Pancreas (tissue), 10 donors: Measurements from ENCODE around the gene RIMS1. TPM values are rescaled to one million over a fixed set of nuclear protein-coding genes. Genes with fewer than 3 reads are reported as not detected.

ENCODE experiments used
- ATAC-seq, 4 donors: fragments of 200-7000 bp; cut with Tn5 transposase; one replicate each; pipeline versions ENCODE4 v1.8.0 to v1.9.1; 2020; ENCODE audit warnings: mild to moderate bottlenecking in 4 of 4, moderate library complexity in 4 of 4
- DNase-seq, 6 donors: peaks; one replicate each; pipeline ENCODE4 v3.0.0-alpha.2; 2020
- FAIRE-seq: peaks from 2 replicates; lab custom pipeline; 2012; peaks lifted over from hg19 to GRCh38; lab: Jason Lieb, UNC
- H3K27ac ChIP-seq, 4 donors: fragments of 200-600 bp; sonication (generic); 1 replicate in 3 of 4; 2 replicates in 1 of 4; pipeline versions ENCODE4 v1.5.0 to v1.8.0; 2020
- H3K27me3 ChIP-seq, 4 donors: fragments of 200-600 bp; one replicate each; pipeline ENCODE4 v1.8.0; 2021
- H3K36me3 ChIP-seq, 3 donors: fragments of 200-600 bp; sonication (generic) in 1 of 3; one replicate each; pipeline versions ENCODE4 v1.5.0 to v1.8.0; 2020 to 2021
- H3K4me1 ChIP-seq, 3 donors: fragments of 200-600 bp; one replicate each; pipeline ENCODE4 v1.8.0; 2021
- H3K4me3 ChIP-seq, 4 donors: fragments of 200-600 bp; sonication (generic) in 2 of 4; one replicate each; pipeline versions ENCODE4 v1.5.0 to v1.8.0; 2020 to 2021
- H3K9me3 ChIP-seq, 4 donors: fragments of 200-600 bp; one replicate each; pipeline ENCODE4 v1.8.0; 2021
- CTCF ChIP-seq, 4 donors: fragments of 200-600 bp; sonication (generic) in 3 of 4; IDR thresholded peaks; one replicate each; pipeline versions ENCODE4 v1.5.0 to v1.8.0; 2021; ENCODE audit warnings: antibody characterized with exemption in 4 of 4
- WGBS, 2 donors: extraction: QIAGEN DNeasy Blood & Tissue Kit; methylation state at CpG; one replicate each; pipeline ENCODE4 v1.1.7; 2013; 5-methylcytosine and 5-hydroxymethylcytosine counted together
- intact Hi-C, 3 donors: fragments of 100-400 bp; cut with DNase I; formaldehyde crosslinking; loops; one replicate each; pipeline versions ENCODE4 v1.11.1 to v1.14.2; 2022
- polyA plus RNA-seq, 2 donors: library from polyadenylated mRNA; stranded (reverse); fragments of 200-250 nt; gene quantifications; one replicate each; pipeline ENCODE4 v1.2.3, GENCODE V29; 2013
- total RNA-seq, 6 donors: library from RNA; stranded (reverse); fragmentation: NEBNext Ultra II Directional in 4 of 6; extraction: Animal tissue kit (Norgen Biotek cat#: 25700) in 4 of 6; gene quantifications; one replicate each; pipeline versions ENCODE4 v1.2.1 to v1.2.4, GENCODE V29; 2021 to 2023
- donor health status: healthy with polysubstance abuse.
- donor health status: DM: no; HTN: no; CAD: no; lungs with moderate emphysema.
- donor health status: DM: no; HTN: no; CAD: no.
- donor health status: control.
- donor health status: control.
- donor health status: Bipolar disorder and iron deficiency.
- donor health status: DM: yes; HTN: yes; CAD: no.
- donor health status: DM: no; HTN: no; CAD: no.
- donor health status: DM: no; HTN: no; CAD: no.
- donor health status: DM: yes; HTN: yes; CAD: no.

Gene RIMS1
- total and polyA plus RNA-seq, 8 donors, result 0.12 to 5.7 (median 3.7) TPM

- intact Hi-C loops, result no loop called here
- Histone ChIP-seq H3K4me1 (peaks cover 0 to 4% (median 0%) of the 10 kb centered on the region in 3 donors), H3K9me3 (no peaks in the 10 kb centered on the region), H3K4me3 (no peak overlapping the region), H3K27ac (no peak overlapping the region), H3K27me3 (no peaks in the 10 kb centered on the region), H3K36me3 (no peaks in the 10 kb centered on the region)
- TF ChIP-seq CTCF (IDR thresholded peaks at IDR 0.05), result no peak
- no peak for ATAC-seq
- no peak for DNase-seq
- FAIRE-seq, result no peak
Measured at GRCh38 chr6:72205500-72205899, 319.1 kb downstream of the RIMS1 start.

- Histone ChIP-seq H3K36me3 (no peaks in the 10 kb centered on the region), H3K27ac (no peak overlapping the region), H3K4me1 (peaks cover 0 to 4% (median 0%) of the 10 kb centered on the region in 3 donors), H3K9me3 (no peaks in the 10 kb centered on the region), H3K27me3 (no peaks in the 10 kb centered on the region), H3K4me3 (no peak overlapping the region)
- intact Hi-C loops, result no loop called here
- FAIRE-seq (no peak), DNase-seq (no peak), ATAC-seq (no peak)
- TF ChIP-seq CTCF (IDR thresholded peaks at IDR 0.05), result no peak
- WGBS, 2 donors, result 77 to 85% methylated on average over 3 of the region's 3 CpGs
Measured at GRCh38 chr6:72206606-72207005, 320.3 kb downstream of the RIMS1 start.

GRCh38 chr6:72212686-72213085 is 326.3 kb downstream of the RIMS1 start:
- no peak for DNase-seq

DNA sequence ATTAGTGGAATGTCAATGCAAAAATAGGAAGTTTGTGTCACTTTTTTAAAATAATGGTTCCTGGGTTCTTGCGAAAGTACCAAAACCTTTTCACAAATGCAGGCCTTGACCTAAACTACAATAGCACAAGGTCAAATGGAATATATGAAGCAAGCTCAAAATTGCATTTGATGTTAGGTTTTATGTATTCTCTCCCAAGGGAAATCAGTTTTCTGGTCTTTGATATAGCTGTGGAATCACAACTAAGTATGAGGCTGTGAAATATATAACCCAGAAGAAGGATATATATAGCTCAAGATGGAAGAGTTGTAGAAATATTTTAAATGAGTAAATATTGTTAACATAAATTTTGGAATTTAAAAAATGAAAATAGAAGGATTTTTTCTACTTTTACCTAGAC is 327.3 kb downstream of the RIMS1 start:
- Histone ChIP-seq H3K4me1 (peaks cover 0 to 8% (median 7%) of the 10 kb centered on the region in 3 donors), H3K4me3 (no peak overlapping the region), H3K27ac (no peak overlapping the region), H3K36me3 (no peaks in the 10 kb centered on the region), H3K27me3 (no peaks in the 10 kb centered on the region), H3K9me3 (no peaks in the 10 kb centered on the region)
- DNase-seq (no peak), ATAC-seq (no peak), FAIRE-seq (no peak)
- intact Hi-C loops, result no loop called here
- WGBS, 2 donors, result 66 to 68% methylated on average over 1 of the region's 1 CpG
- TF ChIP-seq CTCF (IDR thresholded peaks at IDR 0.05), result no peak

More at GRCh38 chr6:72212686-72213085, 326.3 kb downstream of the RIMS1 start:
- no peak for TF ChIP-seq CTCF (IDR thresholded peaks at IDR 0.05)
- H3K27me3 ChIP-seq, result no peaks in the 10 kb centered on the region
- intact Hi-C loops, result no loop called here
- H3K9me3 ChIP-seq, result no peaks in the 10 kb centered on the region
- no peak overlapping the region for H3K27ac ChIP-seq
- WGBS, 2 donors, result 84 to 92% methylated on average over 3 of the region's 3 CpGs
- ATAC-seq, result no peak
- no peak overlapping the region for H3K4me3 ChIP-seq
- FAIRE-seq, result no peak
- peaks cover 0 to 6% (median 4%) of the 10 kb centered on the region in 3 donors for H3K4me1 ChIP-seq
- H3K36me3 ChIP-seq, result no peaks in the 10 kb centered on the region

DNA sequence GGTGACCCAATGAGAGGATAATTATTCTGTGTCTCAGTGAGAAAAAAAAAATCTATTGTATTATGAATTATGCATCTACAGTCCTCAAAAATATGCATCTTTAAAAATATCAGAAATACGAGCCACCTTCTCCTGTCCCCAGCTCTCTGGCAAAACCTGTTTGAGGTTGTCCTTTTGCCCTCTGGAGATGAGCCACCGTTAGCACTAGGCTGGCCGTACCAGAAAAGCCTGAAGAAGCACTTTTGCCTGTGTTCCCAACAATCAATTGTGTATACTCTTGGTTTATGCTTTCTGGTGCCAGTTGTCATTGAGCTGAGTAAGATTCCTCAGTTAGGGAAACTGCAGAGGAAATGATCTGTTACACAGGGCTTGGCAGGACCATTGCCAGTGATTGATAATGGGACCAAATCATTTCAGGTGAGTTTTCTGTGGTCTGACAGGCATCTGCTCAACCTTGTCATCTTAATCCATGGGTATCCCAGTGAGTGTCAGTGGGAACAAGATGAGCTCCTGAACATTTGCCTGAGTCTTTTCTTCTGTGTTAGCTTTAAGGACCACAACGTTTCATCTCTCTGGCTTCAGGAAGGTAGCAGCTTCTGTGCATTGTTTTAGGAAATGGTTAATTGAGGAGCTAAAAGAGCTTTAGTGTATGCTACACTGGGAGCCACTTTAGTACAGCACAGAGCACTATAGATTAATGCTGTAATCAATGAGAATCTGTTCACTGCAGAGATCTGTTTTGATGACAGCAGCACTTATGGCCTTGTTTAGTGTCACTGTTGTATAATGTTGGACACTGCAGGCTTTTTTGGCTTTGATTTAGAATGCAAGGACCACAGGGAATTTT is 330.1 kb downstream of the RIMS1 start:
- Histone ChIP-seq H3K27me3 (no peaks in the 10 kb centered on the region), H3K9me3 (no peaks in the 10 kb centered on the region), H3K27ac (no peak overlapping the region), H3K4me1 (peaks cover 0 to 8% (median 8%) of the 10 kb centered on the region in 3 donors), H3K4me3 (no peak overlapping the region), H3K36me3 (no peaks in the 10 kb centered on the region)
- ATAC-seq (peak; percentile 85 to 93 (median 88)), FAIRE-seq (no peak), DNase-seq (peak in 4 of 6 donors; percentile 29 to 60 (median 43))
- no peak for TF ChIP-seq CTCF (IDR thresholded peaks at IDR 0.05)
- 16 to 22% methylated on average over 4 of the region's 4 CpGs for WGBS, 2 donors
- intact Hi-C loops, result no loop called here
